ENCODE measurements around the gene DDX17. TPM values are rescaled to one million over a fixed set of nuclear protein-coding genes. Genes with fewer than 3 reads are reported as not detected.

DDX17 gene
- total and polyA plus RNA-seq, 2 experiments from 2014 or later, result 88.0 to 603 TPM

DNA sequence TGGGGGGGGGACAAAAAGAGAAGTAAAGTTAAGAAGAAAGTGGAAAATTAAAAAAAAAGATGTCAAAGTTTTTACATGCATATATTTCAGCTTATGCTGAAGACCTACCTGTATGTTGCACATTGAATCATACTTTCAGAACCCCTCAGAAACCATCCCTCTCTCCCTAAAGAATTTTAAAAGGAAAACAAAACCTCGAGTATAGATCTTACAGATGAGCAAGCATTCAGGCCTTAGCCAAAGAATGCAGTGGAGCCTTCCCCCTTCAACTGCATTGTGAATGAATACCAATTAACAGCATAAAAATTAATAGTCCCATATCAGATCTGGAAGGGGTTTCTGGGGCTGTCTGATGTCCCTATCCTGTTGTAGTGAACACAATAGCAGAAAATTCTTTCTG, 21.9 kb downstream of the DDX17 start:
- no peak overlapping the region for H3K4me2 ChIP-seq
- ATAC-seq, result no peak

DNA sequence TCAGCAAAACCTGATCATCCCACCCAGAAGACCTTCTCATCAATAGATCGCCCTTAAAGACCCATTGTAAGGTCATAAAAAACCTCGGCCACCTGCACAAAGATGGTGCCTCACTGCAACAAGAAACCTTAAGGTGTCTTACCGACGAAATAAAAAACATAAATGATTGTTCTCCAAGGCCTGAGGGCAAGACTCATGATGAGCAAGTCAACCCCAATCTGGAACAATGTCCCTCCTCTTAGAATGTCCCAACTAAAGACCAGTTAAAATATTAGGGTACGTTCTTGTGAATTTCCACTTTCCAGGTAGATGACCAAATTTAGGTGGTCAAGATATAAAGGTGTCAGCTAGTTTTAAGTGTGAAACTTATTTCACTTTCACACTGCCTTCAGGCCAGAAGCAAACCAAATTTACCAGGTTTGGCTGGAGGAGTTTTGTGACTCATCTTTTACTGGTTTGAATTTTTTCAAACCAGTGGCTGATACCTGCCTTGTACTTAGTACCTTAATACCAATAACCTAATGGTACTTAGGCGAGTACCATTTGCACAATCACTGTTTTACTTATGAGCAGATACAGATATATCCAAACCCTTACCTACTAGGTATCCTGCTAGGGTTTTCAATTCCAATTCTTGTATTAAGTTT, 23.3 kb downstream of the DDX17 start:
- no peak for DNase-seq (ENCODE audit: low spot score)
- H4K20me1 ChIP-seq (replicated peaks; ENCODE audit: insufficient read depth), result peaks cover 18% of the 10 kb centered on the region
- peaks cover 10% of the 10 kb centered on the region for H3K27me3 Mint-ChIP-seq (ENCODE audit: insufficient read depth, low read depth, poor library complexity)
- no peak overlapping the region for H3K4me3 ChIP-seq
- H3K27me3 ChIP-seq (ENCODE audit: insufficient read depth), result no peaks in the 10 kb centered on the region
- no peaks in the 10 kb centered on the region for H3K4me1 ChIP-seq (ENCODE audit: insufficient read depth)
- H3K79me2 ChIP-seq (replicated peaks; ENCODE audit: insufficient read depth), result 0 out of 2 replicates have a peak, but pooled peaks cover 4% of the 10 kb centered on the region
- no peak overlapping the region for H3K27ac Mint-ChIP-seq
- no peaks in the 10 kb centered on the region for H3K9me3 Mint-ChIP-seq
- no peaks in the 10 kb centered on the region for H3K9me2 ChIP-seq (ENCODE audit: insufficient read depth)
- H3K36me3 ChIP-seq (ENCODE audit: insufficient read depth), result peaks cover 51% of the 10 kb centered on the region
- H3F3A ChIP-seq (replicated peaks; ENCODE audit: low read depth), result peaks cover 47% of the 10 kb centered on the region
- no peak for ATAC-seq
- peaks cover 72% of the 10 kb centered on the region for H3K36me3 Mint-ChIP-seq (ENCODE audit: low read depth)
- H3K4me1 Mint-ChIP-seq, result peaks cover 10% of the 10 kb centered on the region
- no peak overlapping the region for H3K4me2 ChIP-seq
- H3K4me3 Mint-ChIP-seq, result no peak overlapping the region
- TF ChIP-seq JUNB (IDR thresholded peaks at IDR 0.05; ENCODE audit: unreplicated experiment) (no peak), POLR2AphosphoS5 (IDR thresholded peaks at IDR 0.05; ENCODE audit: low read depth) (no peak), EZH2 (IDR thresholded peaks at IDR 0.05; ENCODE audit: low read depth, unreplicated experiment) (no peak), ZNF114 (CRISPR knock-in tag; IDR thresholded peaks at IDR 0.05) (no peak), CREB1 (CRISPR knock-in tag; IDR thresholded peaks at IDR 0.05; ENCODE audit: low read depth) (no peak), EZH2phosphoT487 (IDR thresholded peaks at IDR 0.05; ENCODE audit: unreplicated experiment) (no peak)
- TF ChIP-seq, protein P1, sequence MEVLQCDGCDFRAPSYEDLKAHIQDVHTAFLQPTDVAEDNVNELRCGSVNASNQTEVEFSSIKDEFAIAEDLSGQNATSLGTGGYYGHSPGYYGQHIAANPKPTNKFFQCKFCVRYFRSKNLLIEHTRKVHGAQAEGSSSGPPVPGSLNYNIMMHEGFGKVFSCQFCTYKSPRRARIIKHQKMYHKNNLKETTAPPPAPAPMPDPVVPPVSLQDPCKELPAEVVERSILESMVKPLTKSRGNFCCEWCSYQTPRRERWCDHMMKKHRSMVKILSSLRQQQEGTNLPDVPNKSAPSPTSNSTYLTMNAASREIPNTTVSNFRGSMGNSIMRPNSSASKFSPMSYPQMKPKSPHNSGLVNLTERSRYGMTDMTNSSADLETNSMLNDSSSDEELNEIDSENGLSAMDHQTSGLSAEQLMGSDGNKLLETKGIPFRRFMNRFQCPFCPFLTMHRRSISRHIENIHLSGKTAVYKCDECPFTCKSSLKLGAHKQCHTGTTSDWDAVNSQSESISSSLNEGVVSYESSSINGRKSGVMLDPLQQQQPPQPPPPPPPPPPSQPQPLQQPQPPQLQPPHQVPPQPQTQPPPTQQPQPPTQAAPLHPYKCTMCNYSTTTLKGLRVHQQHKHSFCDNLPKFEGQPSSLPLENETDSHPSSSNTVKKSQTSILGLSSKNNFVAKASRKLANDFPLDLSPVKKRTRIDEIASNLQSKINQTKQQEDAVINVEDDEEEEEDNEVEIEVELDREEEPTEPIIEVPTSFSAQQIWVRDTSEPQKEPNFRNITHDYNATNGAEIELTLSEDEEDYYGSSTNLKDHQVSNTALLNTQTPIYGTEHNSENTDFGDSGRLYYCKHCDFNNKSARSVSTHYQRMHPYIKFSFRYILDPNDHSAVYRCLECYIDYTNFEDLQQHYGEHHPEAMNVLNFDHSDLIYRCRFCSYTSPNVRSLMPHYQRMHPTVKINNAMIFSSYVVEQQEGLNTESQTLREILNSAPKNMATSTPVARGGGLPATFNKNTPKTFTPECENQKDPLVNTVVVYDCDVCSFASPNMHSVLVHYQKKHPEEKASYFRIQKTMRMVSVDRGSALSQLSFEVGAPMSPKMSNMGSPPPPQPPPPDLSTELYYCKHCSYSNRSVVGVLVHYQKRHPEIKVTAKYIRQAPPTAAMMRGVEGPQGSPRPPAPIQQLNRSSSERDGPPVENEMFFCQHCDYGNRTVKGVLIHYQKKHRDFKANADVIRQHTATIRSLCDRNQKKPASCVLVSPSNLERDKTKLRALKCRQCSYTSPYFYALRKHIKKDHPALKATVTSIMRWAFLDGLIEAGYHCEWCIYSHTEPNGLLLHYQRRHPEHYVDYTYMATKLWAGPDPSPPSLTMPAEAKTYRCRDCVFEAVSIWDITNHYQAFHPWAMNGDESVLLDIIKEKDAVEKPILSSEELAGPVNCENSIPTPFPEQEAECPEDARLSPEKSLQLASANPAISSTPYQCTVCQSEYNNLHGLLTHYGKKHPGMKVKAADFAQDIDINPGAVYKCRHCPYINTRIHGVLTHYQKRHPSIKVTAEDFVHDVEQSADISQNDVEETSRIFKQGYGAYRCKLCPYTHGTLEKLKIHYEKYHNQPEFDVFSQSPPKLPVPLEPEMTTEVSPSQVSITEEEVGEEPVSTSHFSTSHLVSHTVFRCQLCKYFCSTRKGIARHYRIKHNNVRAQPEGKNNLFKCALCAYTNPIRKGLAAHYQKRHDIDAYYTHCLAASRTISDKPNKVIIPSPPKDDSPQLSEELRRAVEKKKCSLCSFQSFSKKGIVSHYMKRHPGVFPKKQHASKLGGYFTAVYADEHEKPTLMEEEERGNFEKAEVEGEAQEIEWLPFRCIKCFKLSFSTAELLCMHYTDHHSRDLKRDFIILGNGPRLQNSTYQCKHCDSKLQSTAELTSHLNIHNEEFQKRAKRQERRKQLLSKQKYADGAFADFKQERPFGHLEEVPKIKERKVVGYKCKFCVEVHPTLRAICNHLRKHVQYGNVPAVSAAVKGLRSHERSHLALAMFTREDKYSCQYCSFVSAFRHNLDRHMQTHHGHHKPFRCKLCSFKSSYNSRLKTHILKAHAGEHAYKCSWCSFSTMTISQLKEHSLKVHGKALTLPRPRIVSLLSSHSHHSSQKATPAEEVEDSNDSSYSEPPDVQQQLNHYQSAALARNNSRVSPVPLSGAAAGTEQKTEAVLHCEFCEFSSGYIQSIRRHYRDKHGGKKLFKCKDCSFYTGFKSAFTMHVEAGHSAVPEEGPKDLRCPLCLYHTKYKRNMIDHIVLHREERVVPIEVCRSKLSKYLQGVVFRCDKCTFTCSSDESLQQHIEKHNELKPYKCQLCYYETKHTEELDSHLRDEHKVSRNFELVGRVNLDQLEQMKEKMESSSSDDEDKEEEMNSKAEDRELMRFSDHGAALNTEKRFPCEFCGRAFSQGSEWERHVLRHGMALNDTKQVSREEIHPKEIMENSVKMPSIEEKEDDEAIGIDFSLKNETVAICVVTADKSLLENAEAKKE (CRISPR knock-in tag; IDR thresholded peaks at IDR 0.05), result no peak
- no peak overlapping the region for H2AFZ ChIP-seq
- peak overlapping the region; percentile 7; the same call in 1 of the 2 replicates for H3K27ac ChIP-seq (ENCODE audit: low read depth)

More for the DNA sequence above, 21.9 kb downstream of the DDX17 start:
- Mint-ChIP-seq H3K4me1 (peaks cover 13% of the 10 kb centered on the region), H3K27me3 (ENCODE audit: insufficient read depth, low read depth, poor library complexity) (peaks cover 10% of the 10 kb centered on the region), H3K27ac (no peak overlapping the region), H3K36me3 (ENCODE audit: low read depth) (peaks cover 87% of the 10 kb centered on the region), H3K9me3 (no peaks in the 10 kb centered on the region), H3K4me3 (no peak overlapping the region)
- Histone ChIP-seq H3K79me2 (replicated peaks; ENCODE audit: insufficient read depth) (peaks cover 12% of the 10 kb centered on the region; the same call in 1 of the 2 replicates), H4K20me1 (replicated peaks; ENCODE audit: insufficient read depth) (peaks cover 23% of the 10 kb centered on the region), H3F3A (replicated peaks; ENCODE audit: low read depth) (peaks cover 53% of the 10 kb centered on the region), H3K27ac (ENCODE audit: low read depth) (peak overlapping the region; percentile 30; the same call in 1 of the 2 replicates), H2AFZ (no peak overlapping the region), H3K27me3 (ENCODE audit: insufficient read depth) (no peaks in the 10 kb centered on the region), H3K4me3 (no peak overlapping the region), H3K36me3 (ENCODE audit: insufficient read depth) (peaks cover 64% of the 10 kb centered on the region), H3K9me2 (ENCODE audit: insufficient read depth) (no peaks in the 10 kb centered on the region), H3K4me1 (ENCODE audit: insufficient read depth) (no peaks in the 10 kb centered on the region)
- TF ChIP-seq, protein P2, sequence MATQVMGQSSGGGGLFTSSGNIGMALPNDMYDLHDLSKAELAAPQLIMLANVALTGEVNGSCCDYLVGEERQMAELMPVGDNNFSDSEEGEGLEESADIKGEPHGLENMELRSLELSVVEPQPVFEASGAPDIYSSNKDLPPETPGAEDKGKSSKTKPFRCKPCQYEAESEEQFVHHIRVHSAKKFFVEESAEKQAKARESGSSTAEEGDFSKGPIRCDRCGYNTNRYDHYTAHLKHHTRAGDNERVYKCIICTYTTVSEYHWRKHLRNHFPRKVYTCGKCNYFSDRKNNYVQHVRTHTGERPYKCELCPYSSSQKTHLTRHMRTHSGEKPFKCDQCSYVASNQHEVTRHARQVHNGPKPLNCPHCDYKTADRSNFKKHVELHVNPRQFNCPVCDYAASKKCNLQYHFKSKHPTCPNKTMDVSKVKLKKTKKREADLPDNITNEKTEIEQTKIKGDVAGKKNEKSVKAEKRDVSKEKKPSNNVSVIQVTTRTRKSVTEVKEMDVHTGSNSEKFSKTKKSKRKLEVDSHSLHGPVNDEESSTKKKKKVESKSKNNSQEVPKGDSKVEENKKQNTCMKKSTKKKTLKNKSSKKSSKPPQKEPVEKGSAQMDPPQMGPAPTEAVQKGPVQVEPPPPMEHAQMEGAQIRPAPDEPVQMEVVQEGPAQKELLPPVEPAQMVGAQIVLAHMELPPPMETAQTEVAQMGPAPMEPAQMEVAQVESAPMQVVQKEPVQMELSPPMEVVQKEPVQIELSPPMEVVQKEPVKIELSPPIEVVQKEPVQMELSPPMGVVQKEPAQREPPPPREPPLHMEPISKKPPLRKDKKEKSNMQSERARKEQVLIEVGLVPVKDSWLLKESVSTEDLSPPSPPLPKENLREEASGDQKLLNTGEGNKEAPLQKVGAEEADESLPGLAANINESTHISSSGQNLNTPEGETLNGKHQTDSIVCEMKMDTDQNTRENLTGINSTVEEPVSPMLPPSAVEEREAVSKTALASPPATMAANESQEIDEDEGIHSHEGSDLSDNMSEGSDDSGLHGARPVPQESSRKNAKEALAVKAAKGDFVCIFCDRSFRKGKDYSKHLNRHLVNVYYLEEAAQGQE (IDR thresholded peaks at IDR 0.05; ENCODE audit: unreplicated experiment), result no peak
- TF ChIP-seq ZNF114 (CRISPR knock-in tag; IDR thresholded peaks at IDR 0.05) (no peak), EZH2 (IDR thresholded peaks at IDR 0.05; ENCODE audit: low read depth, unreplicated experiment) (no peak), POLR2AphosphoS5 (IDR thresholded peaks at IDR 0.05; ENCODE audit: low read depth) (no peak), NANOG (IDR thresholded peaks at IDR 0.05; ENCODE audit: borderline replicate concordance) (no peak), EZH2phosphoT487 (IDR thresholded peaks at IDR 0.05; ENCODE audit: unreplicated experiment) (no peak), CREB1 (CRISPR knock-in tag; IDR thresholded peaks at IDR 0.05; ENCODE audit: low read depth) (no peak), ZNF331 (CRISPR knock-in tag; IDR thresholded peaks at IDR 0.05; ENCODE audit: low read depth) (no peak)
- no peak for DNase-seq (ENCODE audit: low spot score)

Data from GM23338 (cell line).